ENCODE measurements around the gene HTRA1. TPM values are rescaled to one million over a fixed set of nuclear protein-coding genes. Genes with fewer than 3 reads are reported as not detected.

Gene HTRA1
- polyA plus RNA-seq, 1 experiment = 128 TPM

GRCh38 chr10:122549636-122550035, 88.3 kb downstream of the HTRA1 start:
- no peak overlapping the region for H3K4me3 ChIP-seq (ENCODE audit: low read depth, low read length)
- ChIA-PET POLR2A (no interaction called here), CTCF (interaction anchor here (0.8 to 1.8 kb wide), 2 partner anchors 16 to 254 kb away, joined by 3 to 5 read pairs; no protein-coding TSS in a partner anchor)
- no peak for TF ChIP-seq CTCF (IDR thresholded peaks at IDR 0.05; ENCODE audit: insufficient read depth, low read depth, low read length)
- no peaks in the 10 kb centered on the region for H3K36me3 ChIP-seq (ENCODE audit: control insufficient read depth, insufficient read depth, low read length)
- no peaks in the 10 kb centered on the region; the same call in 1 of the 2 replicates for H3K27me3 ChIP-seq (ENCODE audit: control insufficient read depth, insufficient read depth, low read length)
- no peak for DNase-seq (ENCODE audit: low read depth)

GRCh38 chr10:122550427-122550826, 89.1 kb downstream of the HTRA1 start:
- no peaks in the 10 kb centered on the region for H3K27me3 ChIP-seq (ENCODE audit: control insufficient read depth, insufficient read depth, low read length)
- ChIA-PET POLR2A (no interaction called here), CTCF (interaction anchor here (1.0 to 1.8 kb wide), 2 partner anchors 15 kb away, joined by 3 to 5 read pairs; no protein-coding TSS in a partner anchor)
- no peak for TF ChIP-seq CTCF (IDR thresholded peaks at IDR 0.05; ENCODE audit: insufficient read depth, low read depth, low read length)
- H3K36me3 ChIP-seq (ENCODE audit: control insufficient read depth, insufficient read depth, low read length) = no peaks in the 10 kb centered on the region
- DNase-seq (ENCODE audit: low read depth) = no peak
- no peak overlapping the region for H3K4me3 ChIP-seq (ENCODE audit: low read depth, low read length)

- no peak for DNase-seq (ENCODE audit: low read depth)
- ChIA-PET CTCF (interaction anchor here (1.0 kb wide), 1 partner anchor 15 kb away, joined by 3 read pairs; no protein-coding TSS in a partner anchor), POLR2A (no interaction called here)
- H3K27me3 ChIP-seq (ENCODE audit: control insufficient read depth, insufficient read depth, low read length) = no peaks in the 10 kb centered on the region
- no peaks in the 10 kb centered on the region for H3K36me3 ChIP-seq (ENCODE audit: control insufficient read depth, insufficient read depth, low read length)
- TF ChIP-seq CTCF (IDR thresholded peaks at IDR 0.05; ENCODE audit: insufficient read depth, low read depth, low read length) = no peak
- H3K4me3 ChIP-seq (ENCODE audit: low read depth, low read length) = no peak overlapping the region
These were observed 89.6 kb downstream of the HTRA1 start for GRCh38 chr10:122550983-122551382.

- H3K4me3 ChIP-seq (ENCODE audit: low read depth, low read length) = no peak overlapping the region
These were observed 90.1 kb downstream of the HTRA1 start for GRCh38 chr10:122551450-122551849.

GRCh38 chr10:122553341-122553740, 92.0 kb downstream of the HTRA1 start:
- no peak for DNase-seq (ENCODE audit: low read depth)
- ChIA-PET CTCF (interaction anchor here (0.8 to 1.9 kb wide), 2 partner anchors 13 to 119 kb away, joined by 3 to 7 read pairs; no protein-coding TSS in a partner anchor), POLR2A (no interaction called here)
- Histone ChIP-seq H3K27me3 (ENCODE audit: control insufficient read depth, insufficient read depth, low read length) (no peaks in the 10 kb centered on the region), H3K36me3 (ENCODE audit: control insufficient read depth, insufficient read depth, low read length) (no peaks in the 10 kb centered on the region), H3K4me3 (ENCODE audit: low read depth, low read length) (no peak overlapping the region)
- no peak for TF ChIP-seq CTCF (IDR thresholded peaks at IDR 0.05; ENCODE audit: insufficient read depth, low read depth, low read length)

More at GRCh38 chr10:122551450-122551849, 90.1 kb downstream of the HTRA1 start:
- POLR2A ChIA-PET = no interaction called here
- Histone ChIP-seq H3K27me3 (ENCODE audit: control insufficient read depth, insufficient read depth, low read length) (no peaks in the 10 kb centered on the region), H3K36me3 (ENCODE audit: control insufficient read depth, insufficient read depth, low read length) (no peaks in the 10 kb centered on the region)
- no peak for DNase-seq (ENCODE audit: low read depth)
- no peak for TF ChIP-seq CTCF (IDR thresholded peaks at IDR 0.05; ENCODE audit: insufficient read depth, low read depth, low read length)
- CTCF ChIA-PET = interaction anchor here (1.0 kb wide), 1 partner anchor 14 kb away, joined by 3 read pairs; no protein-coding TSS in a partner anchor

Data from BJ (cell line).